GM18511 (cell line): Measurements from ENCODE around the gene ANKS6.
A peak's percentile ranks its signal among the peaks of the same experiment; 100 is the strongest.

Experiments used
- ATAC-seq: cut with Tn5 transposase; IDR thresholded peaks from one replicate; pipeline ENCODE4 v1.9.1; 2021; ENCODE audit warnings: mild to moderate bottlenecking, moderate library complexity; ENCODE audit not compliant: unreplicated experiment

The ANKS6 gene

DNA sequence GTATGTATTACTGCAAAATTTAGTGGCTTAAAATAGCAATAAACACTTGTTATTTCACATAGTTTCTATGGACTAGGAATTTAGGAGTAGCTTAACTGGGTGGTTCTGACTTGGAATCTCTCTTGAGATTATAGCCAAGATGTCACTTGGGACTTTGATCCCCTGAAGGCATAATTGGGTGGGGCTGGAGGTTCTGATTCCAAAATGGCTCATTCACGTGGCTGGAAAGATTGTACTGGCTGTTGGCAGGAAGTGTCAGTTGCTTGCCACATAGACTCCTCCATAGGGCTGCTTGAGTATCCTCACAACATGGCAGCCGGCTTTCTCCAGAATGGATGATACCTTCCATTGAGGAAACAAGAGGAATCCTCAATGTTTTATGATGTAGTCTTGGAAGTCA lies 22.4 kb upstream of the ANKS6 start:
- ATAC-seq, result no peak

DNA sequence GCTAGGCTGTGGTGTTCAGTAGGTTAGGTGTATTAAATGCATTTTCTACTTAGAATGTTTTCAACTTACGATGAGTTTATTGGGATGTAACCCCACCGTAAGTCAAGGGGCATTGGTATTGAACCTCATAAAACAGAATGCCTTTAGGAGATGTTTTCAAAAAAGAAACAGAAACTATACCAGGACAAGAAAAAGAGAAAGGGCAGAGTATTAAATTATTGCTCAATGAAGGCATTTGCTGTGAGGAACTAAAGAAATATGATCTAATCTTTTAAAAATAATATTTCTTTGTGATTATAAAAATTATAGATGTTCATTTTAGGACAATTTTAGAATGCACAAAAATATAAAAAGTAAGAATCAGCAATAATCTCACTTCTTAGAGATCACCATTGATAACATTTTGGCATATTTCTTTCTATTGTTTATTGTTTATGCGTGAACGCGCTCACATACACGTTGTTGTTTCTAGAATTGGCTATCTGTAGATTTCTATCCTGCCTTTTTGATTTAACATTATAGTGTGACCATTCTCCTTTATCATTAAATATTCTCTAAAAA lies 19.1 kb upstream of the ANKS6 start:
- ATAC-seq, result no peak

DNA sequence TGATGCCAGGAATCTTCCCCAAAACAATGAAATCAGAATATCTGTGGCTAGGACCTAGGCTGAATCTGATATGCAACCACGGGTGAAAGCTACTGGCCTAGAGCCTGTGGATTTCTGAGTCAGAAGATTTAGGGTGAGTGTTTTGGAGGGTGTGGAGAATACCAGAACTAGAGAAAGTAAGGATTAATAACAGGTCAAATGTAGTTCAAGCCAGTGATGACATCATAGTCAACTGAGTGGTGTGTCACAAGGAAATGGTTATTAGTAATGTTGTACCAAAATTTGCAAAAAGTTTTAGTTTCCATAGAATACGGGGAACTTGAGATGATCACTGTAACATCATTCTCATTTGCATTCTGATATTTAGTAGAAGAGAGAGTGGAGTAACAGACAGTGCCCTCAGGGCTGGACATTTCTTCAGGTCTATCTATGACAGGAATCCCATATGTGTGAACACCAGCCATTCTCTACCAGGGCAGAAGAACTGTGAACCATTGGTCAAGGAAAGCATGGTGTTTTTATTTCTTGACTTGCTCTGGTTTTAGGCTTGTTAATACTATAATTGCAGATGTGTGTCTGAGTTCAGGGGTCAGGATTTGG lies 14.8 kb upstream of the ANKS6 start:
- no peak for ATAC-seq

- ATAC-seq, result no peak
These were observed 13.9 kb upstream of the ANKS6 start for GRCh38 chr9:98810102-98810842.

DNA sequence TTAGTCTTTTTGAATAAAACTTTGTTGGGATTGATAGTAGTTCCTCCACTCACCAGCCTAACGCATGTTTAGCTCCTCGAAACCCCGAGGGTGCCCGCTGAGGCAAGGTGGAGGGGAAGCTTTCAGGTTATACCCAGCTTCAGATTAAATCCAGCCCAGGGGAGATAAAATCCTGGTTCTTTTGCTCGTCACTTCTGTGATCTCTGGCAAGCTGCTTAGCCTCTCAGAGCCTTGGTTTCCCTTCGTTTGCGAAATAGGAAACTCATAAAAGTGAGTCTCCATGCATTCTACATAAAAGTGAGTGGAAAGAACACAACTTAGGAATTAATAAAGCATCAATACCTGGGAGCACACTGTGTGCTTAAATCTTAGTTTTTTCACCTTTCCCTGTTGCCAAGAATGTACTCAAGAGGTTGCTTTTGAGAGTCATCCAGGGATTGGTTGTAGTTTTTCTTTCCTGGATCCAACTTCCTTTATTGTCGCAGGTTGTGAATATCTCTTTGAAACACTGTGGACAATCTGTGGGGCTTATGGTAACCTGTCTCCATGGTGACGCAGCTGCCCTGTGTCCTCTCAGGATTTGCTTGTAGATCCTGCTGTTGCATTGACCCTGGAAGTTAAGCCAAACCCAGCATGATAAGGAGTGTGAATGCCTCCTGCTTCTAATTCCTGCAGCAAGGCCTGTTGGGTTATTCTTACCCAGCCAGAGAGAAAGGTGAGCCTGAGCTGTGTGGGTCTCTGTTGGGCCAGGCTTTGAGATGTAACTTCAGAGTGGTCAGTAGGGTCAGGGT lies 13.2 kb upstream of the ANKS6 start:
- no peak for ATAC-seq

DNA sequence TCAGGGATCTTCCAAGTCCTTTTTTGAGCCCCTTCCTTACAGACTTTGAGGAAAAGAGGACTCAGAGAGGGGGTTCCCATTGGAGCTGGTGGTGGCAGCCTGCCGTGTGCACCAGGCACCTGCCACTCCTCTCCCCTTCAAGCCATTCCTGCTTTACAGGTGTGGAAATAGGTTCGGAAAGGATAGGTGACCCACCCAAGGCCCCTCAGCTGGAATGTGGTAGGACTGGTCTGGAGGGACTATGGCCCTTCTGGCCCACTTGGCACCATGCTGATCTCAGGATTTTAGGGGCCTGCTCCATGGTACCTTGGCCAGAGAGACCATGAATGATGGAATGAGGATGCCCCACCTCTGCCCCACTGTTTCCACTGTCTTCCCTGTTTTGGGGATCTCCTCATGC lies 12.5 kb upstream of the ANKS6 start:
- ATAC-seq, result no peak

DNA sequence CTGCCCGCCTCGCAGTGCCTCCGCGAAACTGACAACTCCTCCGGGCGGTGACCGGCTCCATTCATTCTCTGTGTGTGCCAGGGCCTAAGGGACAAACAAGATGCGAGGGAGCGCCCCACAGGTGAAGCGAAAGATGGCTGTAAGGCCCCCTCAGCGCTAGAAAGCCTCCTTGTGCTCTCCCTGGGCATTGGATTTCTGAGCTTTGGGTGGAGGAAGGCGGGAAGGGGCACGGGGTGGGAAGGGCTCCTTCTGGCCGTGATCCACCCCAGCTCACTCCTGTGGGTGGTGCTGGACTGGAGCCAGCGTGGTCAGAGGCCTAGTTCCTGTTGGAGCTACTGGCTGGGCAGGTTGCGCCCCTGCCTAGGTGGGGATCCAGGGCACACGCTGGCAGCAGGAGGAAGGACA lies 12.1 kb upstream of the ANKS6 start:
- no peak for ATAC-seq

- peak; percentile 39 for ATAC-seq
These were observed 11.4 kb upstream of the ANKS6 start for GRCh38 chr9:98807814-98808195.

GRCh38 chr9:98807070-98807813 lies 10.9 kb upstream of the ANKS6 start, which contains the start of gene GALNT12:
GALNT12 (plus strand) TSS chr9:98807670; CDS start chr9:98807699, 29 bp downstream.
- ATAC-seq, result peak; percentile 54

DNA sequence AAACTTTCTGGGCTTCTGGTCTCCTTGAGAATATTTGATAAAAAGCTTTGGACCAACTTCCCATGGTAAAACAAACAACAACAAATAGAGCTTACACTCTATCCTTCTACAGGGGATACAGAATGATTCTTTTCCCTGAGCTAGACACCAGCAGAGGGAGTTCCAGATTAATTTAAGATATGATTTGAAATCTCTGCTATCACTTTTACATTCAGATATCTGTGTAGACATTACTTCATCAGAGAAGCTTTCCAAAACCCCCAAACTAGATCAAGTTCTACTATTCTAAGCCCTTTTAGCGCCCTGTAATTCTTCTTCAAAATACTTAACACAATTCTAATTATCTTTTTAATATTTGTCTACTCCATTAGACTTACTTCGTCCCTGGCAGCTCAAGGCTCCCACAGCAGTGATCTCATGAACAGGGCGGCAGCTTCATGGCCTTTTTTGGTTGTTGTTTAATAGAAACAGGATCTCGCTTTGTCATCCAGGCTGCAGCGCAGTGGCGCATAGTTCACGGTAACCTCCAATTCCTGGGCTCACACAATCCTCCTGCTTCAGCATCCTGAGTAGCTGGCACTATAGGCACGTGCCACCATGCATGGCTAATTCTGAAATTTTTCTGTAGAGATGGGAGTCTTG lies 10.2 kb upstream of the ANKS6 start:
- ATAC-seq, result no peak

DNA sequence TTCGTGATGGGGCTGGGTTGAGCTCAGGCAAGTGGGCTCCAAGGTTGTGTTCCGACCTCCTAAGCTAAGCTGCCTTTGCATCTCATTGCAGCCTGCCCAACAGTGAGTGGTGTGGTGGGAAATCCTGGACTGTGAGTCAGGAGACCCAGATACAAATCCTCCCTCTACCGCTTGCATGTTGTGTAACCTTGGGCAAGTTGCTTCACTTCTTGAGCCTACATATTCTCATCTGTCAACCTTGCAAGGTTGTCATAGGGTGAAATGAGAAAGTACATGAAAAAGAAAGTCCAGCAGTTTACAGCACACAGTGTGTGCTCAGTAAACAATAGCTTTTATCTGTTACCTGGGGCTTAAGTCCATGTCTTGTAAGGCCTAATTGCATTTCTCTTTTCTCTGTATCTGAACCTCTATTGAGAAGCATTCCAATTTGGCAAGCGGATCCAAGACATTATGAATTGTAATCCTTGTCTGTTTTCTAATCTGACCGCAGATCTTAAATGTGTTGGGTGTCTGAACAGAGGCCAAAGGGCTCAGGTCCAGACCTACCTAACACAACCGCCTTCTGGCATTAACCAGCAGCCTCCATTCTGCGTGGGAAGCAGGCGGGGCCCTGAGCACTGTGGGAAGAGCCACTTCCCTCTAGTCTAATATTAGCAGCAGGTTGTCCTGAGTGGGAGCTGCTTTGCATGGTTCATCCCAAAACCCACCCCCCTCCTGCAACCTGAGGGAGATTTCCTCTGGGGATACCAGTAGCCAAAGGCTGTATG lies 9.3 kb upstream of the ANKS6 start:
- no peak for ATAC-seq

- no peak for ATAC-seq
These were observed 7.7 kb upstream of the ANKS6 start for GRCh38 chr9:98804083-98804482.

- no peak for ATAC-seq
These were observed 5.6 kb upstream of the ANKS6 start for GRCh38 chr9:98801969-98802371.

DNA sequence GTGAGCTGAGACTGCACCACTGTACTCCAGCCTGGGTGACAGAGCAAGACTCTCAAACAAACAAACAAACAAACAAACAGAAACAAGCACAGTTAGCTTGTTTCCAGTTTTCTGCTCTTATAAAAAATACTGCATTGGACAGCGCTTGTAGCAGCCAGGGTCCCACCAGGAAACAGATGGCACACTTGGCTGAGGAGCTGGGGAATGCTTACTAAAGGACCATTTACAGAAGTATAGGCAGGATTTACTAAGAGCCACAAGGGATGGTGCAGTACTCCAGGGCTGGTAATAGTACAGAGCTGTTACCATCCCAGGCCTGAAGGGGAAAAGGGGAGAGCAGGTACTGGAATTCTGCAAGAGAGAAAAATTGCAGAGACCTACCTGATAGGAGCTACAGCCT lies 5.2 kb upstream of the ANKS6 start:
- ATAC-seq, result no peak

DNA sequence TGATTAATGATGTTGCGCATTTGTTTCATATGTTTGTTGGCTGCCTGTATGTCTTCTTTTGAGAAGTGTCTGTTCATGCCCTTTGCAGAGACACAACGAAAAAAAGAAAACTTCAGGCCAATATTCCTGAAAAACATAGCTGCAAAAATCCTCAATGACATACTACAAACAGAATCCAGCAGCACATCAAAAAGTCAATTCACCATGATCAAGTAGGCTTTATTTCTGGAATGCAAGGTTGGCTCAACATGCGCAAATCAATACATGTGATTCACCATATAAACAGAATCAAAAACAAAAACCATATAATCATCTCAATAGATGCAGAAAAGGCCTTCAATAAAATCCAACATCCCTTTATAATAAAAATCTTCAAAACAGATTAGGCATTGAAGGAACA lies 1.9 kb upstream of the ANKS6 start:
- no peak for ATAC-seq

- ATAC-seq, result no peak
These were observed 1.1 kb upstream of the ANKS6 start for GRCh38 chr9:98797491-98797890.

GRCh38 chr9:98795970-98796363 lies 388 bp downstream of the ANKS6 start:
- peak; percentile 51 for ATAC-seq

- ATAC-seq, result no peak
These were observed 930 bp downstream of the ANKS6 start for GRCh38 chr9:98795295-98795955.

DNA sequence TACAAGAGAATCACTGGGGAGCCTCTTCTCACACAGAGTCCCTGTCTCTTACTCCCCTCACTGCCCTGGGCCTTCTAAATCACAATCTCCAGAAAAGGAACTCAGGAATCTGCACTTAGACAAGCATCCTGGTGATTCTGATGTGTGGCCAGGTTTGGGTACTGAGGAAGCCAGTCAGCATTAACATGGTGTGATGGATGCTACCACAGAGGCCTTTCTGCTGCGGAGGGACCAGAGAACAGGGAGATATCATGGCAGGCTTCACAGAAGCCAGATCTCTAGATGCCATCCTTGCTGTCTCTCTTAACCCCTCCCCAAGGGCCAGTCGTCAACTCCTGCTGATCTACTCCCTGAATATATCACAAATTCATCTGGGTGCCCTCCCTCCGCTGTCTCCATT lies 1.6 kb downstream of the ANKS6 start:
- ATAC-seq, result no peak
